ENCODE results near the gene TLE7. TPM values are rescaled to one million over a fixed set of nuclear protein-coding genes. Genes with fewer than 3 reads are reported as not detected.

The TLE7 gene
- total and polyA plus RNA-seq, 2 of the 8 experiments (the other 6 are each of a cell fraction or from before 2014, with no cell fraction given): 0.03 TPM; not detected in 1

GRCh38 chr16:71472051-71472450 is 30.2 kb upstream of the TLE7 start:
- H3K18ac ChIP-seq (ENCODE audit: extremely low read depth, low read length): no peak overlapping the region
- TF ChIP-seq BACH1 (IDR thresholded peaks at IDR 0.05; ENCODE audit: low read length) (no peak), SRF (IDR thresholded peaks at IDR 0.05; ENCODE audit: low read depth, low read length) (no peak), EP300 (IDR thresholded peaks at IDR 0.05; ENCODE audit: borderline replicate concordance in 1 of 2, low read depth in 2 of 2, low read length in 2 of 2) (no peak), CREB1 (IDR thresholded peaks at IDR 0.05) (no peak), HDAC2 (IDR thresholded peaks at IDR 0.05; ENCODE audit: borderline replicate concordance in 1 of 2, low read depth in 2 of 2, low read length in 2 of 2) (no peak), TCF12 (IDR thresholded peaks at IDR 0.05; ENCODE audit: low read depth, low read length) (no peak), NANOG (IDR thresholded peaks at IDR 0.05; ENCODE audit: insufficient read depth, low read depth, low read length, poor library complexity, severe bottlenecking) (no peak), JUND (IDR thresholded peaks at IDR 0.05; ENCODE audit: low read length) (no peak), CHD1 (IDR thresholded peaks at IDR 0.05; ENCODE audit: low read depth, low read length) (no peak), CEBPB (IDR thresholded peaks at IDR 0.05; ENCODE audit: low read depth, low read length) (no peak), SIRT6 (IDR thresholded peaks at IDR 0.05; ENCODE audit: low read length) (no peak), RFX5 (IDR thresholded peaks at IDR 0.05; ENCODE audit: borderline replicate concordance, low read depth, low read length) (no peak), ATF2 (IDR thresholded peaks at IDR 0.05; ENCODE audit: low read length) (no peak)

More at GRCh38 chr16:71472051-71472450, 30.2 kb upstream of the TLE7 start:
- Histone ChIP-seq H2BK120ac (replicated peaks; ENCODE audit: low read depth, low read length) (no peak overlapping the region), H3K4ac (replicated peaks; ENCODE audit: insufficient read length, low read depth, low read length) (no peak overlapping the region), H3K79me2 (ENCODE audit: control insufficient read depth in 1 of 2, insufficient read depth in 2 of 2, low read length in 2 of 2) (no peaks in the 10 kb centered on the region), H3K27me3 (replicated peaks in 1 of 4; ENCODE audit: control insufficient read depth in 3 of 4, extremely low read depth in 1 of 4, insufficient read depth in 3 of 4, low read length in 3 of 4) (no peaks in the 10 kb centered on the region), H3K4me3 (ENCODE audit: extremely low read depth in 1 of 4, insufficient read depth in 2 of 4, low read depth in 3 of 4, low read length in 4 of 4) (no peak overlapping the region), H3K27ac (ENCODE audit: low read depth, low read length) (no peak overlapping the region), H2BK15ac (ENCODE audit: low read length) (no peak overlapping the region), H3K36me3 (ENCODE audit: control insufficient read depth in 2 of 4, insufficient read depth in 4 of 4, low read length in 3 of 4) (peaks cover 0 to 2% (median 2%) of the 10 kb centered on the region in 4 experiments; a peak in 2 of 8 replicates), H2AFZ (ENCODE audit: low read length) (no peak overlapping the region), H3K23me2 (ENCODE audit: low read depth, low read length) (no peaks in the 10 kb centered on the region), H2BK5ac (ENCODE audit: low read depth, low read length) (no peak overlapping the region), H3K79me1 (ENCODE audit: low read depth, low read length) (no peaks in the 10 kb centered on the region; the same call in 1 of the 2 replicates), H2BK12ac (ENCODE audit: low read depth, low read length) (no peak overlapping the region), H3K4me1 (replicated peaks in 1 of 4; ENCODE audit: control insufficient read depth in 3 of 4, insufficient read depth in 4 of 4, low read length in 3 of 4) (no peaks in the 10 kb centered on the region), H3K9me3 (ENCODE audit: insufficient read depth in 2 of 2, low read depth in 1 of 2, low read length in 1 of 2) (no peaks in the 10 kb centered on the region), H4K8ac (ENCODE audit: extremely low read depth, insufficient read depth, low read length) (no peak overlapping the region), H3K4me2 (ENCODE audit: insufficient read depth in 1 of 2, low read depth in 2 of 2, low read length in 2 of 2) (no peak overlapping the region), H4K91ac (replicated peaks; ENCODE audit: insufficient read length, low read length) (no peak overlapping the region), H3K56ac (replicated peaks; ENCODE audit: insufficient read length, low read depth, low read length) (no peak overlapping the region), H3K23ac (ENCODE audit: insufficient read length) (no peak overlapping the region), H2AK5ac (ENCODE audit: low read depth, low read length) (no peak overlapping the region), H3K9ac (replicated peaks in 1 of 4; ENCODE audit: extremely low read depth in 1 of 4, low read depth in 3 of 4, low read length in 3 of 4) (no peak overlapping the region), H4K5ac (ENCODE audit: insufficient read length, low read depth, low read length) (no peak overlapping the region), H2BK20ac (ENCODE audit: low read length) (no peak overlapping the region), H3K14ac (ENCODE audit: insufficient read length) (no peak overlapping the region), H4K20me1 (replicated peaks in 1 of 2; ENCODE audit: control insufficient read depth in 1 of 2, insufficient read depth in 2 of 2, low read length in 2 of 2) (peaks cover 0 to 2% of the 10 kb centered on the region in 2 experiments)
- DNase-seq (ENCODE audit: low read depth in 1 of 2, low spot score in 2 of 2) (no peak), FAIRE-seq (no peak)
- 83% methylated on average over 2 of the region's 2 CpGs; no CpG with 5 or more reads in 1 of the 2 experiments for WGBS, 2 experiments (ENCODE audit: extremely low coverage in 1 of 2, insufficient coverage in 1 of 2, insufficient read length in 1 of 2, insufficient replicate concordance in 2 of 2, low coverage in 1 of 2, low lambda C conversion rate in 2 of 2, missing lambda C conversion rate in 1 of 2)
- POLR2A ChIA-PET (ENCODE audit: partially characterized antibody): interaction anchor here (0.9 to 1.6 kb wide), 4 partner anchors 9 to 26 kb away, joined by 3 to 8 read pairs (median 4); partner anchors contain the start of gene ZNF23
- CTCF ChIA-PET (ENCODE audit: partially characterized antibody): interaction anchor here (0.7 to 4.2 kb wide), 7 partner anchors 8 to 139 kb away, joined by 3 to 21 read pairs (median 5); no protein-coding TSS in a partner anchor
